ENCODE measurements around the gene ILK. TPM values are rescaled to one million over a fixed set of nuclear protein-coding genes. Genes with fewer than 3 reads are reported as not detected.

Gene ILK
- total RNA-seq, 1 experiment from 2014 or later = 92.3 TPM

DNA sequence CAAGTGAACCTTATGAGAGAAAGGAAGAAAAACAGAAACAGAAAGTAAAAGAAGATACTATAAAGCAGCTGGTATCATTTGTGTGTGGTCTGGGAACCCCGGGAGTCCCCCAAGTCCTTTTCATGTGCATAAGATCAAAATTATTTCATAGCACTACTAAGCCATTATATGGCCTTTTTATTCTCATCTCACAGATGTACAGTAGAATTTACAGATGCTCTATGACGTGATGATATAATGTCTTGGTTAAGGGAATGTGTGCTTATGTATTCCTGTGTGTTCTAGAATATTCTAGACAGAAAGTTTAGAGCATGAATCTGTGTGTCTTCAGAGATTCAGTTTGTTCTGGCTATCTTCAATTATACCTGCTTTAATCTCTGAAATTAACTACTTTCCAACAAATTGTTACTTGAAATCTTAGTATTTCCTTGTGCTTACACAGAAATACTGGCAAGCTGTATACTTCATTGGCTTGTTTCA, 24.2 kb downstream of the ILK start:
- no TSS peak for BruUV-seq (replicated peaks)
- peak overlapping the region; percentile 0 for H3K4me3 Mint-ChIP-seq (ENCODE audit: unreplicated experiment)
- DNase-seq (ENCODE audit: unreplicated experiment) = no peak
- ChIA-PET CTCF (interaction anchor here (0.6 to 1.3 kb wide), 3 partner anchors 48 to 120 kb away, joined by 3 read pairs; no protein-coding TSS in a partner anchor), POLR2A (interaction anchor here (0.8 kb wide), 1 partner anchor 10 kb away, joined by 3 read pairs; no protein-coding TSS in a partner anchor)
- H3K4me1 Mint-ChIP-seq (ENCODE audit: insufficient read depth, unreplicated experiment) = no peaks in the 10 kb centered on the region
- no peaks in the 10 kb centered on the region for H3K36me3 Mint-ChIP-seq (ENCODE audit: insufficient read depth, unreplicated experiment)
- H3K27ac Mint-ChIP-seq (ENCODE audit: low read depth, unreplicated experiment) = no peak overlapping the region
- H3K27me3 Mint-ChIP-seq (ENCODE audit: insufficient read depth, unreplicated experiment) = no peaks in the 10 kb centered on the region
- intact Hi-C loops (cut with micrococcal nuclease) = no loop called here
- H3K9me3 Mint-ChIP-seq (ENCODE audit: unreplicated experiment) = no peaks in the 10 kb centered on the region
- TF ChIP-seq, protein P1, sequence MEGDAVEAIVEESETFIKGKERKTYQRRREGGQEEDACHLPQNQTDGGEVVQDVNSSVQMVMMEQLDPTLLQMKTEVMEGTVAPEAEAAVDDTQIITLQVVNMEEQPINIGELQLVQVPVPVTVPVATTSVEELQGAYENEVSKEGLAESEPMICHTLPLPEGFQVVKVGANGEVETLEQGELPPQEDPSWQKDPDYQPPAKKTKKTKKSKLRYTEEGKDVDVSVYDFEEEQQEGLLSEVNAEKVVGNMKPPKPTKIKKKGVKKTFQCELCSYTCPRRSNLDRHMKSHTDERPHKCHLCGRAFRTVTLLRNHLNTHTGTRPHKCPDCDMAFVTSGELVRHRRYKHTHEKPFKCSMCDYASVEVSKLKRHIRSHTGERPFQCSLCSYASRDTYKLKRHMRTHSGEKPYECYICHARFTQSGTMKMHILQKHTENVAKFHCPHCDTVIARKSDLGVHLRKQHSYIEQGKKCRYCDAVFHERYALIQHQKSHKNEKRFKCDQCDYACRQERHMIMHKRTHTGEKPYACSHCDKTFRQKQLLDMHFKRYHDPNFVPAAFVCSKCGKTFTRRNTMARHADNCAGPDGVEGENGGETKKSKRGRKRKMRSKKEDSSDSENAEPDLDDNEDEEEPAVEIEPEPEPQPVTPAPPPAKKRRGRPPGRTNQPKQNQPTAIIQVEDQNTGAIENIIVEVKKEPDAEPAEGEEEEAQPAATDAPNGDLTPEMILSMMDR (IDR thresholded peaks at IDR 0.05; ENCODE audit: unreplicated experiment) = no peak

DNA sequence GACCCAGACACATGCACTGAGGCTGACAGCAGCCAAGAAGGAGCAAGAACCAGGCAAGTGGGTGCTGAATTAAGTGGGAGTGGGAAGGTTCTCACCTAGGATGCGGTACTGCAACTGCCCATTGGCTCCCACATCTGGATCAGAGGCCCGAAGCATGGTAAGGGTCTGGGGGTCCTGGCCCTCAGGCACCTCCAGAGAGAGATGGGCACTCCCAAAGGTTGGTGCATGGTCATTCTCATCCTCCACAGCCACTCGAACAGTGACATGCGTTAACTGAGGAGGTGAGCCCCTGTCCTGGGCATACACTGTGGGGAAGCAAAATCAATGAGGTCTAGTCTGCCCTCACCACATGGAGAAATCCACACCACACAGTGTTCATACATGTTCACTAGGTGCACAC, 25.0 kb downstream of the ILK start:
- no peak overlapping the region for H3K27ac Mint-ChIP-seq (ENCODE audit: low read depth, unreplicated experiment)
- ChIA-PET POLR2A (no interaction called here), CTCF (no interaction called here)
- H3K4me3 Mint-ChIP-seq (ENCODE audit: unreplicated experiment) = no peak overlapping the region
- intact Hi-C loops (cut with micrococcal nuclease) = no loop called here
- TF ChIP-seq, protein P1 (IDR thresholded peaks at IDR 0.05; ENCODE audit: unreplicated experiment) = no peak
- no peaks in the 10 kb centered on the region for H3K36me3 Mint-ChIP-seq (ENCODE audit: insufficient read depth, unreplicated experiment)
- no peak for DNase-seq (ENCODE audit: unreplicated experiment)
- no peaks in the 10 kb centered on the region for H3K27me3 Mint-ChIP-seq (ENCODE audit: insufficient read depth, unreplicated experiment)
- no TSS peak for BruUV-seq (replicated peaks)
- H3K4me1 Mint-ChIP-seq (ENCODE audit: insufficient read depth, unreplicated experiment) = no peaks in the 10 kb centered on the region
- H3K9me3 Mint-ChIP-seq (ENCODE audit: unreplicated experiment) = no peaks in the 10 kb centered on the region

DNA sequence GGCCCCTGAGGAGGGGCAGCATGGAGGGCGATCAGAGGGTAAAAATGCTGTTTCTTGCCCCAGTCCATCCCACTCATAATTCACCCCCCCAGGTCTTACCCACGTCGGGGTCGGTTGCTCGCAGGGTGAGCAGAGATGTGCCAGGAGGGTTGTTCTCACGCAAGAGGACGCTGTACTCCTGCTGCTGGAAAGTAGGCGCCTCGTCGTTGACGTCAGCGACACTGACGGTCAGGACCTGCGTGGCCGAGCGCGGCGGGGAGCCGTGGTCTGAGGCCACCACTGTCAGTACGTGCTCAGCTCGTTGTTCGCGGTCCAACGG, 26.0 kb downstream of the ILK start:
- no peaks in the 10 kb centered on the region for H3K27me3 Mint-ChIP-seq (ENCODE audit: insufficient read depth, unreplicated experiment)
- H3K36me3 Mint-ChIP-seq (ENCODE audit: insufficient read depth, unreplicated experiment) = no peaks in the 10 kb centered on the region
- intact Hi-C loops (cut with micrococcal nuclease) = no loop called here
- BruUV-seq (replicated peaks) = no TSS peak
- no peak overlapping the region for H3K27ac Mint-ChIP-seq (ENCODE audit: low read depth, unreplicated experiment)
- no peaks in the 10 kb centered on the region for H3K4me1 Mint-ChIP-seq (ENCODE audit: insufficient read depth, unreplicated experiment)
- DNase-seq (ENCODE audit: unreplicated experiment) = no peak
- ChIA-PET CTCF (no interaction called here), POLR2A (interaction anchor here (1.3 kb wide), 1 partner anchor 10 kb away, joined by 3 read pairs; the partner anchor contains the start of gene TPP1)
- TF ChIP-seq, protein P1 (IDR thresholded peaks at IDR 0.05; ENCODE audit: unreplicated experiment) = no peak
- H3K9me3 Mint-ChIP-seq (ENCODE audit: unreplicated experiment) = no peaks in the 10 kb centered on the region
- H3K4me3 Mint-ChIP-seq (ENCODE audit: unreplicated experiment) = no peak overlapping the region

DNA sequence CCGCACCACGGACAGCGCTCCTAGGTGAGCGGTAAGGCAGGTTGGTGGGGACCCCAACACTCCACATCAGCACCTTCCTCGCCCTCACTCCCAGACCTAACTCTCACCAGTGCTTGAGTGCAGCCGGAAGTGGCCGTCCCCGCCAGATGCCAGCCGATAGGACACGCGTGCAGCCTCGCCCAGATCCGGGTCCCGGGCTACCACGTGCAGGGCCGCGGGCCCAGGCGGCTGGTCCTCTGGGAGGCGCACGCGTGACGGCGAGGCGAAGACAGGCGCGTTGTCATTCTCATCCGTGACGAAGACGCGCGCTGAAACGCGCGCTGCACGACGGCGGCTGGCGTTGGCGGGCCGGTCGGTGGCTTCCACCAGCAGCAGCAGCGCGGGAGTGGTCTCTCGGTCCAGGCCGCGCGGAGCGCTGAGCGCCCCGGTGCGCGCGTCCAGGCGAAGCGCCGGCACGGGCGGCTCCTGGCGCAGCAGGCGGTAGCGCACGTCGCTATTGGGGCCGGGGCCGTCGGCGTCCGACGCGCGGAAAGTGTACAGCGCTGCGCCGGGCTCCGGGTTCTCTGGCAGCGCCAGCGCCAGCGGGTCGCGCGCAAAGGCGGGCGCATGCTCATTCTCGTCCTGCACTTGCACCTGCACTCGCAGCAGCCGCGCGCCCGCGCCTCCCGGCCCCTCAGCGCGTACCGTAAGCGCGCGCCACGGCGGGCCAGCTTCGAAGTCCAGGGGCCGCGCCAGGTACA, 26.5 kb downstream of the ILK start:
- ChIA-PET CTCF (no interaction called here), POLR2A (interaction anchor here (1.3 kb wide), 1 partner anchor 11 kb away, joined by 3 read pairs; the partner anchor contains the start of gene TPP1)
- TF ChIP-seq, protein P1 (IDR thresholded peaks at IDR 0.05; ENCODE audit: unreplicated experiment) = no peak
- no peaks in the 10 kb centered on the region for H3K27me3 Mint-ChIP-seq (ENCODE audit: insufficient read depth, unreplicated experiment)
- no peaks in the 10 kb centered on the region for H3K36me3 Mint-ChIP-seq (ENCODE audit: insufficient read depth, unreplicated experiment)
- no peak overlapping the region for H3K4me3 Mint-ChIP-seq (ENCODE audit: unreplicated experiment)
- BruUV-seq (replicated peaks) = no TSS peak
- no peaks in the 10 kb centered on the region for H3K4me1 Mint-ChIP-seq (ENCODE audit: insufficient read depth, unreplicated experiment)
- H3K9me3 Mint-ChIP-seq (ENCODE audit: unreplicated experiment) = no peaks in the 10 kb centered on the region
- no peak overlapping the region for H3K27ac Mint-ChIP-seq (ENCODE audit: low read depth, unreplicated experiment)
- no peak for DNase-seq (ENCODE audit: unreplicated experiment)
- intact Hi-C loops (cut with micrococcal nuclease) = no loop called here
